Sigmoid colon (tissue), 7 donors: Measurements from ENCODE around the gene REX1BD. TPM values are rescaled to one million over a fixed set of nuclear protein-coding genes. Genes with fewer than 3 reads are reported as not detected.

Experiments used
- DNase-seq: peaks from one replicate; pipeline ENCODE4 v3.0.0-alpha.2; 2019
- H3K27ac ChIP-seq, 4 donors: fragments of 200-600 bp; sonication (generic); one replicate each; pipeline ENCODE4 v1.5.1; 2016 to 2019; ENCODE audit warnings: mild to moderate bottlenecking in 1 of 4
- H3K27me3 ChIP-seq, 3 donors: fragments of 200-600 bp; sonication (generic); one replicate each; pipeline ENCODE4 v1.5.1; 2019; ENCODE audit warnings: mild to moderate bottlenecking in 1 of 3
- H3K36me3 ChIP-seq, 4 donors: fragments of 200-600 bp; sonication (generic); one replicate each; pipeline ENCODE4 v1.5.1; 2016 to 2019
- H3K4me1 ChIP-seq, 4 donors: fragments of 200-600 bp; sonication (generic); one replicate each; pipeline ENCODE4 v1.5.1; 2017 to 2019
- H3K4me3 ChIP-seq, 4 donors: fragments of 200-600 bp; sonication (generic); one replicate each; pipeline ENCODE4 v1.5.1; 2017 to 2019; ENCODE audit warnings: mild to moderate bottlenecking in 2 of 4, moderate library complexity in 1 of 4
- H3K9me3 ChIP-seq, 4 donors: fragments of 200-600 bp in 3 of 4; sonication (generic) in 3 of 4; one replicate each; pipeline versions ENCODE4 v1.5.1 to v1.6.1; 2013 to 2019
- CTCF ChIP-seq, 4 experiments: fragments of 450-650 bp in 3 of 4; fragments of 200-600 bp in 1 of 4; IDR thresholded peaks; one replicate each; pipeline ENCODE4 v1.5.1; 2016 to 2019; ENCODE audit warnings: antibody characterized with exemption in 4 of 4, mild to moderate bottlenecking in 3 of 4, moderate library complexity in 2 of 4
- EP300 ChIP-seq, 4 donors: sonication (generic); formaldehyde crosslinking; IDR thresholded peaks; one replicate each; pipeline ENCODE4 v1.6.1; 2017; ENCODE audit warnings: antibody characterized with exemption in 4 of 4
- POLR2A ChIP-seq, 2 donors: fragments of 450-650 bp; IDR thresholded peaks; one replicate each; pipeline ENCODE4 v1.6.1; 2016; ENCODE audit warnings: antibody characterized with exemption in 2 of 2, mild to moderate bottlenecking in 2 of 2, moderate library complexity in 2 of 2
- POLR2AphosphoS5 ChIP-seq, 4 donors: sonication (generic); formaldehyde crosslinking; IDR thresholded peaks; one replicate each; pipeline ENCODE4 v1.6.1; 2017; ENCODE audit warnings: antibody characterized with exemption in 4 of 4
- WGBS, 2 donors: extraction: QIAGEN DNeasy Blood & Tissue Kit; methylation state at CpG; one replicate each; pipeline ENCODE4 v1.1.7; 2013; 5-methylcytosine and 5-hydroxymethylcytosine counted together
- intact Hi-C: fragments of 100-400 bp; cut with DNase I; formaldehyde crosslinking; loops from one replicate; pipeline ENCODE4 v1.15.1; 2023
- polyA plus RNA-seq, 3 donors: library from polyadenylated mRNA; stranded (reverse); fragments of 200-250 nt; gene quantifications; one replicate each; pipeline ENCODE4 v1.2.3, GENCODE V29; 2013
- total RNA-seq, 4 donors: library from RNA; depleted of rRNA; stranded (reverse); fragments of >200 nt; gene quantifications; one replicate each; pipeline ENCODE4 v1.1.0, GENCODE V29; 2016
- donor health status: healthy with polysubstance abuse.
- donor health status: Bipolar disorder and iron deficiency.
- donor health status: healthy.

REX1BD gene
- total and polyA plus RNA-seq, 7 donors = 40.5 to 101 (median 76.7) TPM

DNA sequence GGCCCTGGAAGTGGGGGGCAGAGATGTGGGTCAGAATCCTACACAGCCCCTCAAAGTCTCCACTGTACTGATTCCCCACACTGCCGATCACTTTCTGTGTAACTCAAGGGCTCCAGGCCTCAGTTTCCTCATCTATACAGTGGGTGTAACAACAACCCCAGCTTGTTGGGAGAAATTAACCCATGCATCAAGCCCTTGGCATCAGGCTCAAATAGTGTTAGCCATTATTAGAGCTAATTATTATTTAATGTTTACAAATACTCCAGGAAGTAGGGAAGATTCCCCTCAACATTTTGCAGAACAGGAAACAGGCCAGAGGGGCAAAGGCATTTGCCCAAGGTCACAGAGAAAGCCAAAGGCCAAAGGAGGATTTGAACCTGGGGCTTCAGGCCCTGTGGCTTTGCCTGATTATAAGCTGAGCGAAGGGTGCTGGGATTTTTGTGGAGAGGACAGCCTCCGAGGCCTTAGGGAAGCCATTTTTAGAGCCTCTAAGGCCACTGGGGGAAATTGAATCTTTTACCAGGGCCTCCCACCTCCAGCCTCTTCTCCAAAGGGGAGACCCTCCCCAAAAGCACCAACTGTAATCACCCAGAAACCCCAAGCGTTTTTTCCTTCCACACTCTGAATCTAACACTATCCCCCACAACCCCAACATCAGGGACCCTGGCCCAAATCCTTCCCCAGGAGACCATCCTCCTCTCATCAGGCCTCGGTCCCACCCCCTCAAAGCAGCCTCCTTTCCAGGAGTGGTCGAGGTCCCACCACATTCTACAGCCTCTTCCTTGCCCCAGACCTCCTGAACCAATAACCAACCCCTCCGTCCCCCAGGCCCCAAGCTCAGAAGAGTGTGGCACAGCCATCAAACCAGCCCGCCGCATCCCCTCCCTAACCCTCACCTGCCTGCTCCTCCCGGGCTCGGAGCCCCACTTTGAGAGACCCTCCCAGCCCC, 46.3 kb upstream of the REX1BD start:
- Histone ChIP-seq H3K27me3 (no peaks in the 10 kb centered on the region), H3K4me1 (peaks cover 0 to 18% (median 13%) of the 10 kb centered on the region in 4 donors), H3K4me3 (peak overlapping the region; percentile 84 to 98 (median 90)), H3K9me3 (no peaks in the 10 kb centered on the region), H3K36me3 (peaks cover 12 to 41% (median 17%) of the 10 kb centered on the region in 4 donors), H3K27ac (peak overlapping the region; percentile 92 to 99 (median 94))
- DNase-seq = no peak
- TF ChIP-seq EP300 (IDR thresholded peaks at IDR 0.05) (no peak), POLR2AphosphoS5 (IDR thresholded peaks at IDR 0.05) (no peak), CTCF (IDR thresholded peaks at IDR 0.05) (no peak), POLR2A (IDR thresholded peaks at IDR 0.05) (no peak)
- WGBS, 2 donors = 20 to 24% methylated on average over 11 of the region's 11 CpGs
- intact Hi-C loops = loop anchor here (2.0 kb wide), 1 partner anchor 19 kb away; the partner anchor contains the start of gene ELL

DNA sequence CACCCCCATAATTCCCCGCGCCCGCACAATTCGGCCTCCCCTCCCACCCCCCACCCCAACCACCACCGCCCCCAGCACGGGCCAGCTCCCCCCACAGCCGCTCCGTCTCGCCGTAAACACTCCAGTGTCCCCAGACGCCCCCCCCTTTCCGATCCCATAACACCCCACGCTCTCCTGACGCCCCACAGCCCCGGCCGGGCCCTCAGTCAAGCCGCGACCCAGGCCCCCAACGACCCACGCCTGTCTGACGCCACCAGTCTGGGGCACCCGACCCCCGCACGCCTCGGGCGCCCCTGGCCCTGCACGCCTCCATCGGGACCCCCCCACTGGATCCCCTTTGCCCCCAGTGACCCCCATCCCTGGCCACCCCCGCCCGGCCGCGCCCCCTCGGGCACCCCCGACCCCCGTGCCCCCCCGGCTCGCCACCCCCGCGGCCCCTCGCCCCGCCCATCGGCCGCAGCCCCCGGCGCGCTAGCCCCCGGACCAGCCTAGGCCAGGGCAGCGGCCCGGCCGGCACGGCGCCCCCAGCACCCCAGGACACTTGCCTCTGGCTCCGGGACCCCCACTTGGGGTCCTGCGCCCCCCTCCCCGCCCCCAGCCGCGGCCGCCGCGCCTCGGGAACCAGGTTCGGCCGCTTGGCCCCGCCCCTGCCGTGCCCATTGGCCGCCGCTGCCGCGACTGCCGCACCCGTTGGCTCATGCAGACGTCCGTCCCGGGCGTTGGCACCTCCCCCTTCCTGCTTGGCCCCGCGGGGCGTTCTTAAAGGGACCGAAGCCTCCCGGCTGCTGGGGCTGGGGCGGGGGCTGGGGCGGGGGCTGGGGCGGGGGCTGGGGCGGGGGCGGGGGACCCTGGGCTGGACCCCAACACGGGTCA, 45.4 kb upstream of the REX1BD start, which contains the start of gene FKBP8:
TSS of gene FKBP8 (minus strand) at position 633 of the 873 bp plus-strand sequence. CDS start 1,603 bp downstream, outside the sequence.
- no peaks in the 10 kb centered on the region for H3K9me3 ChIP-seq
- peaks cover 9 to 32% (median 15%) of the 10 kb centered on the region in 4 donors for H3K36me3 ChIP-seq
- H3K27me3 ChIP-seq = no peaks in the 10 kb centered on the region
- DNase-seq = peak; percentile 97
- peak within 1 kb of the TSS; percentile 84 to 98 (median 90) for H3K4me3 ChIP-seq
- H3K4me1 ChIP-seq = peaks cover 0 to 18% (median 13%) of the 10 kb centered on the region in 4 donors
- intact Hi-C loops = loop anchor here (2.0 kb wide), 1 partner anchor 20 kb away; the partner anchor contains the start of gene ELL
- H3K27ac ChIP-seq = peak within 1 kb of the TSS; percentile 92 to 99 (median 94)
- 0 to 1% methylated on average over 86 of the region's 86 CpGs for WGBS, 2 donors
- no peak for TF ChIP-seq EP300 (IDR thresholded peaks at IDR 0.05)
- TF ChIP-seq POLR2A (IDR thresholded peaks at IDR 0.05) = no peak
- no peak for TF ChIP-seq CTCF (IDR thresholded peaks at IDR 0.05)
- TF ChIP-seq POLR2AphosphoS5 (IDR thresholded peaks at IDR 0.05) = peak in 2 of 4 donors; percentile 43 to 55

GRCh38 chr19:18543814-18544475, 44.7 kb upstream of the REX1BD start:
- Histone ChIP-seq H3K36me3 (peaks cover 9 to 28% (median 14%) of the 10 kb centered on the region in 4 donors), H3K27ac (peak overlapping the region; percentile 92 to 99 (median 94)), H3K4me3 (peak overlapping the region; percentile 29 to 98 (median 88)), H3K27me3 (no peaks in the 10 kb centered on the region), H3K9me3 (no peaks in the 10 kb centered on the region), H3K4me1 (peaks cover 0 to 18% (median 13%) of the 10 kb centered on the region in 4 donors)
- TF ChIP-seq POLR2A (IDR thresholded peaks at IDR 0.05) (no peak), POLR2AphosphoS5 (IDR thresholded peaks at IDR 0.05) (peak in 1 of 4 donors; percentile 10), EP300 (IDR thresholded peaks at IDR 0.05) (no peak)
- intact Hi-C loops = loop anchor here (2.0 kb wide), 1 partner anchor 21 kb away; the partner anchor contains the start of gene ELL
- WGBS, 2 donors = 2 to 4% methylated on average over 12 of the region's 12 CpGs
- DNase-seq = peak; percentile 78

DNA sequence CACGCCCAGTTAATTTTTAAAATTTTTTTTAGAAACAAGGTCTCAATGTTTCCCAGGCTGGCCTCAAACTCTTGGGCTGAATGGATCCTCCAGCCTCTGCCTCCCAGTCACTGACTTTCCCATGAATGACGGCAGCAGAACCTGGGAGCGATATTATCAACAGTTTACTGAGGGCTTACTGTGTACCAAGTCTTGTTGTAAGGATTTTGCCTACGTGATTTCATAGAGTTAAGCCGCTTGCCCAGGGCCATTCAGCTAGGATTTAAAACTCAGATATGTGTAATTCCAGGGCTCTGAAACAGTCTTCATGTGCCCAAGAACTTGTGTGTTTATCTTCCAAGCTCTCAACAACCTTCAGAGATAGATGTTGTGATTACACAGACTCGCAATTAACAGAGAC, 37.0 kb upstream of the REX1BD start:
- no peaks in the 10 kb centered on the region for H3K9me3 ChIP-seq
- H3K36me3 ChIP-seq = no peaks in the 10 kb centered on the region
- TF ChIP-seq POLR2AphosphoS5 (IDR thresholded peaks at IDR 0.05) = no peak
- TF ChIP-seq POLR2A (IDR thresholded peaks at IDR 0.05) = no peak
- TF ChIP-seq EP300 (IDR thresholded peaks at IDR 0.05) = no peak
- TF ChIP-seq CTCF (IDR thresholded peaks at IDR 0.05) = no peak
- no peaks in the 10 kb centered on the region for H3K4me1 ChIP-seq
- no peak overlapping the region for H3K4me3 ChIP-seq
- no peak for DNase-seq
- intact Hi-C loops = no loop called here
- no peaks in the 10 kb centered on the region for H3K27me3 ChIP-seq
- no peak overlapping the region for H3K27ac ChIP-seq
- 36 to 72% methylated on average over 6 of the region's 6 CpGs for WGBS, 2 donors
